Type B pancreatic cell (in vitro differentiated cells): ENCODE data around the gene CD47. TPM values are rescaled to one million over a fixed set of nuclear protein-coding genes. Genes with fewer than 3 reads are reported as not detected.

Experiments used
- DNase-seq: peaks from one replicate; pipeline ENCODE4 v3.0.0; 2021; ENCODE audit warnings: mixed read lengths; ENCODE audit not compliant: unreplicated experiment; ENCODE audit errors: extremely low spot score
- H3K27ac Mint-ChIP-seq: 2 replicates; pipeline ENCODE4 v1.8.0; 2021; ENCODE audit warnings: mild to moderate bottlenecking, mixed read lengths
- H3K27me3 Mint-ChIP-seq: 2 replicates; pipeline ENCODE4 v1.8.0; 2021; ENCODE audit warnings: mixed read lengths
- H3K36me3 Mint-ChIP-seq: 2 replicates; pipeline ENCODE4 v1.8.0; 2021; ENCODE audit warnings: mixed read lengths
- H3K4me1 Mint-ChIP-seq: one replicate; pipeline ENCODE4 v1.8.0; 2021; ENCODE audit warnings: mixed read lengths; ENCODE audit not compliant: unreplicated experiment
- H3K4me3 Mint-ChIP-seq: 2 replicates; pipeline ENCODE4 v1.8.0; 2021; ENCODE audit warnings: mild to moderate bottlenecking, mixed read lengths
- H3K9me3 Mint-ChIP-seq: 2 replicates; pipeline ENCODE4 v1.8.0; 2021; ENCODE audit warnings: mixed read lengths
- CTCF ChIP-seq: fragments of 200-600 bp; sonication (generic); conservative IDR thresholded peaks from 2 replicates; pipeline ENCODE4 v1.5.0; 2021; ENCODE audit warnings: antibody characterized with exemption, mild to moderate bottlenecking
- total RNA-seq: library from RNA; stranded (reverse); gene quantifications from 2 replicates; pipeline ENCODE4 v1.2.1, GENCODE V29; 2021; ENCODE audit warnings: low replicate concordance

The CD47 gene
- total RNA-seq, 1 donor from 2014 or later: 113 TPM

DNA sequence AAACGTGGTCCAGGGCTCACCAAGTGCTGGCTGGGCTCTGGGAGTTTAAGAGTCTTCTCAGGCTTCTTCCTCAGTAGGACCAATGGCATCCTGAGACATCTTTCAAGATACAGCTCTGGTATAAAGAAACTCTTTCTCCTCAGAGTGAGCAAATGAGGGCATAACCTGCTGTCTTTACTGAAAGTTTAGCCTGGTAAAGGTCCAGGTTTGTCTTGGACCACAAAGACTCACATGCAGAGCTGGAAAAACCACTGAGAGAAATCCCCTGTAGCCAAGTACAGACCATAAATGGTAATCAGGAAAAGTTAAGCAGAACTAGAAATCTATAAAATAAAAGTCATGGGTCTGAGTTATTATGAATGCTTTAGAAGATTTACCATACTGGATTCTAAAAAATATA, 23.1 kb downstream of the CD47 start:
- TF ChIP-seq CTCF: no peak
- H3K9me3 Mint-ChIP-seq: no peaks in the 10 kb centered on the region
- H3K27ac Mint-ChIP-seq: no peak overlapping the region
- no peak for DNase-seq
- no peaks in the 10 kb centered on the region for H3K4me1 Mint-ChIP-seq
- no peak overlapping the region for H3K4me3 Mint-ChIP-seq
- no peaks in the 10 kb centered on the region for H3K27me3 Mint-ChIP-seq
- H3K36me3 Mint-ChIP-seq: peaks cover 45% of the 10 kb centered on the region

GRCh38 chr3:108065096-108065495, 25.7 kb downstream of the CD47 start:
- no peak overlapping the region for H3K4me3 Mint-ChIP-seq
- H3K4me1 Mint-ChIP-seq: no peaks in the 10 kb centered on the region
- H3K9me3 Mint-ChIP-seq: no peaks in the 10 kb centered on the region
- TF ChIP-seq CTCF: no peak
- DNase-seq: no peak
- H3K27ac Mint-ChIP-seq: no peak overlapping the region
- no peaks in the 10 kb centered on the region for H3K27me3 Mint-ChIP-seq
- peaks cover 49% of the 10 kb centered on the region for H3K36me3 Mint-ChIP-seq

DNA sequence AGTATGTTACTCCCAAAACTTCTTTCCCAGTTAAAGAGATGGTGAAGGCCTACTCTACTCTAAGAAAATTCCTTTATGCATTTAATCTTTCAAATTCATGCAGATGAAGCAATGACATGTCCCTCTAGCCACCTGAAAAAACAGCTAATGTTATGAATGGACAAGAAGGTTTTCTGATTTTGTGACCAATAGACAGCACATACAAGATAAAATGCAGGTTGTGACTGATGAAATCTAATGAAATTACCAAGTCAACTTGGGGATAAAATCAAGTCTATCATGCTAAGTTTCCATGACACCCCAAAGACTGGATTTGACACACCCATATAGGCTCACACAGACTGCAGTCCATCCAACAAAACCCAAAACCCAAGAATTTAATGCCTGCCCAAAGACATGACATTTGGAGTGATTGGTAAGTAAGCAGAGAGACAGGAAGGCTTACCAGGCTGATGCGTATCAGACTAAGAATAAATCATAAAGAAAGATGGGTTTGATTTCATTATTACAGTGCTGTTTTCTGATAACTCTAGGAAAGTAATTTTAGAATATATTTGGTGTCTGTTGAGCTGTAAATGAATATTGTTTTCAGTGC, 26.4 kb downstream of the CD47 start:
- TF ChIP-seq CTCF: no peak
- no peak overlapping the region for H3K27ac Mint-ChIP-seq
- H3K36me3 Mint-ChIP-seq: peaks cover 52% of the 10 kb centered on the region

DNA sequence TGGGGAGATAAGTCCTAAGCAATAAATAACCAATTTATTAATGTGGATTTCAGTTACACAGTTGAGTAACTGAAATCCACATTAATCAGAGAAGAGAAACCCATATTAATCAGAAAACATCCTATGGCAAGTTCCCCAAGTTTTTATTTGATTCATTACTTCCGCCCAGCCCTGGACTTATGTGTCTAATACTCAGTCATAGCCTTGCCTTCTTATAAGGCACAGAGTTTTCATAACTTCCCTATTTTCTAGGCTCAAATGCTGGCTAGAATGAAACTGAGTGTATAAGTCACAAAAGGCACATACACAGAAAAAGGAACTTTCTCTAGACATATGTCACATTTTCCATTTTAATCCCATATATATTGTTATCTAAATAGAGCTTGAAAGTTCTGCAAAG, 28.8 kb downstream of the CD47 start:
- no peak for DNase-seq
- H3K36me3 Mint-ChIP-seq: peaks cover 54% of the 10 kb centered on the region
- no peaks in the 10 kb centered on the region for H3K9me3 Mint-ChIP-seq
- H3K4me3 Mint-ChIP-seq: no peak overlapping the region
- no peak for TF ChIP-seq CTCF
- no peak overlapping the region for H3K27ac Mint-ChIP-seq
- H3K27me3 Mint-ChIP-seq: no peaks in the 10 kb centered on the region
- no peaks in the 10 kb centered on the region for H3K4me1 Mint-ChIP-seq

More for the DNA sequence above, 26.4 kb downstream of the CD47 start:
- H3K9me3 Mint-ChIP-seq: no peaks in the 10 kb centered on the region
- H3K27me3 Mint-ChIP-seq: no peaks in the 10 kb centered on the region
- H3K4me1 Mint-ChIP-seq: no peaks in the 10 kb centered on the region
- H3K4me3 Mint-ChIP-seq: no peak overlapping the region
- DNase-seq: no peak

DNA sequence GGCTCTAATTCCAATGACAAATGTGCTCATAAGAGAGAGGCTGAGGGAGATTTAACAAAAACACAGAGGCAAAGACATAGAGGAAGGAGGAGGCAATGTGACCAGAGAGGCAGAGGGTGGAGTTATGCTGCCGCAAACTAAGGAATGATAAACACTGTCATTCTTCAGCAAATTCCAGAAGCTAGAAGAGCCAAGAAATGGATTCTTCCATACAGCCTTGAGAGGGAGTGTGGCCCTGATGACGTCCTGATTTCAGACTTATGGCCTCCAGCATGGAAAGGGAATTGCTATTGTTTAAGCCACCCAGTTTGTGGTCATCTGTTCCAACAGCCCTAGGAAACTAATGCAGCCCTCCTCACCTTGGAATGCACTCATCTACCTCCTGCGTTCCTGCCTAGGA, 30.5 kb downstream of the CD47 start:
- no peak for TF ChIP-seq CTCF

DNA sequence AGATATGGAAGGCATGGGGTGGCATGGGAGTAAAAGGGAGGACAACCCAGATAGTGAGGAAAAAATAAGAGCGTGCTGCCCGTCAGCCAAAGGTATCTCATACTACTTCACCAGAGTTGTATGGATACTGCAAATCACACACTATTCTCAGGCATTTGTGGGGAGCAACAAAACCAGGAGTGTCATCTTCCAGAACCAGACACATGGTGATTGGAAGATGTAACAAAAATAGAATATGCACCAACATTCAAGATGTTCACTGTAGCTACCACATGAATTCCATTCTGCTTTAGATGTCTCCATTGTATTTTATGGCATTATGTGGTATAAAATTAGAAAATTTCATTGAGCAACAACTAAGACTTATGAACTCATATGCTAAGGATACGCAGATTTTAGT, 34.9 kb downstream of the CD47 start:
- no peaks in the 10 kb centered on the region for H3K9me3 Mint-ChIP-seq
- no peaks in the 10 kb centered on the region for H3K27me3 Mint-ChIP-seq
- no peak for TF ChIP-seq CTCF
- H3K27ac Mint-ChIP-seq: no peak overlapping the region
- peaks cover 6% of the 10 kb centered on the region for H3K4me1 Mint-ChIP-seq
- no peak overlapping the region for H3K4me3 Mint-ChIP-seq
- peaks cover 59% of the 10 kb centered on the region for H3K36me3 Mint-ChIP-seq
- no peak for DNase-seq

More for the DNA sequence above, 30.5 kb downstream of the CD47 start:
- H3K4me3 Mint-ChIP-seq: no peak overlapping the region
- DNase-seq: no peak
- no peaks in the 10 kb centered on the region for H3K9me3 Mint-ChIP-seq
- no peaks in the 10 kb centered on the region for H3K4me1 Mint-ChIP-seq
- H3K27ac Mint-ChIP-seq: no peak overlapping the region
- peaks cover 54% of the 10 kb centered on the region for H3K36me3 Mint-ChIP-seq
- no peaks in the 10 kb centered on the region for H3K27me3 Mint-ChIP-seq
